HG02885 (cell line): ENCODE data around the gene ARHGAP26.

Source experiments
- ATAC-seq: cut with Tn5 transposase; IDR thresholded peaks from one replicate; pipeline ENCODE4 v1.9.1; 2021; ENCODE audit warnings: mild to moderate bottlenecking; ENCODE audit not compliant: unreplicated experiment, poor library complexity

Gene ARHGAP26

DNA sequence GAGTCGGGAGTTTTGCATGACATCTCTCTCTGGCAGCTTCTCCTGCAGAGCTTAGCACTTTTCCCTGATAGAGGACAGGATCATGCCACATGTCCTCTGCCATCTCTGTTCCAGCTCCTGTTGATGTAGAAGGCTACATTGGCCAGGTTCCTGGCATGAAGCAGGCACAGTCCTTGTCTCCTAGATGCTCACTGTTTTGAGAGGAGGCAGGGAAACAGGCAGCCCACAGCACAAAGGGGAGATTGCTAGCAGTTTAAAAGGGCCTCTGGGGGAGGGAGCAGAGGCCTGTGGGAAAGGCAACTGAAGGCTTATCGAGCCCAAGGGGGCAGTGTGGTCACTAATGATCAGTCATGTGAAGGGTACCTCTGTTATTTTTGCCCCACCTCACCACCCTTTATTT lies 10.7 kb downstream of the ARHGAP26 start:
- no peak for ATAC-seq

- ATAC-seq: no peak
These were observed 12.9 kb downstream of the ARHGAP26 start for GRCh38 chr5:142782976-142783530.

- ATAC-seq: peak; percentile 61
These were observed 13.6 kb downstream of the ARHGAP26 start for GRCh38 chr5:142783601-142784341.

DNA sequence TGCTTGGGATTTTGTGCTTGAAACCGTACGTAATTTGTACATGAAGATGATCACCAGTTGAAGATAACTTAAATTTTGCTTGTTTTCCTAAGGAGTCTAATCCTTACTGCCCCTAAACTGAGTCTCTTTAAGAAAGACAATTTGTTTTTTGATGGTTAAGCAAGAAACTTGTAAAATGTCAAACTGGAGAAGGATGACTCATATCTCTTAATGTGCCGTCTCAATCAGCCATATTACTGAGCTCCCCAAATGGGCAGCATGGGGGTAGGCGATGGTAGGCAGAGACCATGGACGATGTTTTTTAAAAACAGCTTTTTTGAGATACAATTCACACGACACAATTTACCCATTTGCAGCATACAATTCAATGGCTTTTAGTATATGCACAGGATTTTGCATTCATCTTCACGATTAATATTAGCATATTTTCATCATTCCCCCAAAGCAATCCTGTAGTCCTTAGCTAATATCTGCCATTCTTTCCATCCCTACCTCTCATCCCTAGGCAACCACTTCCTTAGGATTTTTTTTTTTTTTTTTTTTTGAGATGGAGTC lies 14.3 kb downstream of the ARHGAP26 start:
- ATAC-seq: no peak

GRCh38 chr5:142785206-142785605 lies 15.0 kb downstream of the ARHGAP26 start:
- no peak for ATAC-seq

DNA sequence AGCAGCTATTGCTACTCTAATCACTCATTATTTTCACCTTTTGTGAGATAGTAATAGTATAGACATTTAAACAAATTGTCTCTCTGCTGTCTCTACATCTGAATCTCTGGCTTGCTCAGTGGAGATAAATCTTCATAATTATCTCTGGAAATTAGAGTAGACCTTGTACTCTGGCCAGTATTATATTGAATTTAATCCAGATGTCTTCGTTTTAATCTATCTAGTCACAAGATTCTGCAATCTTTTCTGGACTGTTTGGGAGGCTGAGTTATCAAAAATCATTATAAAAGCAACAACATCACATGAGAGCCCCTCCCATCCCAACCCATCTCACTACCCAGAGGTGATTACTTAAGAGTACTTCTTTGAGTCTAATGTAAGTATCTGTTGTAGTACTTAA lies 19.0 kb downstream of the ARHGAP26 start:
- ATAC-seq: no peak

DNA sequence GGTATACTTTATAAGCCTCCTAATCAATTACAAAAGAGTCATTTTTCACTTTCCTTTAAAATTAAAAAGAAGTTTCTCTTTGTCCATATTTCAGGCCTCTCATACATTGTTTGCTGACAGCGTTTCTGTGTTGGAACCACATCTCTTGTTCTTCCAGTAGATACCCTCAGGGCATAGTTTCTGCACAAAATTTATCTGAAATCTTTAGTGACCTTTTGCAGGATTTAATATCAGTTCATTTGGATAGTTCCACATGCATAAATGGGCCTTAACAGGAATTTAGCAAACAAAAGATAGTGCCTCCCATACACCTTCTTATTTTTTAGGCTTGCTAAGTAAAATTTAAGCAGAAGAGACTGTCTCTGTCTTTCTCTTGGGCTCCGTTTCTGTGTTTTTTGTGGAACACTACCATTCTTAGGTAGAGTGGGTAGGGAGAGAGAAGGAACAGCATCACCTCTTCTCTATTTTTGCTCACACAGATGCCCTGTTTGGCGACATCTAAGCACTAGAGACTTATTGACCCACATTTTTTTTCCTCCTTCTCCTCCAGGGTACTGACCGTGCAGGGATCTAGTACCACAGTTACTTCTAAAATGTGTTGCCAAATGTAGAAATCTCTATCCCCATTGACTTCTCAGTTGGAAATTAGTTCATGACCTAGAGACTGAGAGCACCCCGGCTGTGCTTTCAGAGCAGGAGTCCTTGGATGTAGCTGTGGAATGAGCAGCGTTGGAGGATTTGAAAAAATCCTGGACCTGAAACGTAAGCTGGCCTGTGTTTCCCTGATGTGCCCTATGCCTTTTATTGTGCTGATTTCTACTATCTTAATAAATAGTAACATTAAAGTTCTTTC lies 22.1 kb downstream of the ARHGAP26 start:
- ATAC-seq: no peak

DNA sequence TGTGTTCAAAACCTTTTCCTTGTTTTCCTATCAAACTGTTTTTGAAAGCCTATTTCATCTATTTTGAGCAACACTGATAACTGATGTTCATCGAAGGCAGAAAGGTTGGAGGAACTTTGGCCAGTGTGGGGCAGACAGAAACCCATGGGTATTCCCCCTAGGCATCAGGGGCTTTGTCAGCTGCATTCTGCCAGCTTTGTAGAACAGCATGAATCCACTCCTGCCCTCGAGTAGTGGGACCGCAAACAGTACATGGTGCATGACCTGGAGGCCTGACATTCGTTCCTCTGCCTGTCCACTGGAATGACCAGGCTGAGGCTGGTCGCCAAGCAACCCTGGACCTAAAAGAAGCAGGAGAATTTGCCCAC lies 22.7 kb downstream of the ARHGAP26 start:
- no peak for ATAC-seq

DNA sequence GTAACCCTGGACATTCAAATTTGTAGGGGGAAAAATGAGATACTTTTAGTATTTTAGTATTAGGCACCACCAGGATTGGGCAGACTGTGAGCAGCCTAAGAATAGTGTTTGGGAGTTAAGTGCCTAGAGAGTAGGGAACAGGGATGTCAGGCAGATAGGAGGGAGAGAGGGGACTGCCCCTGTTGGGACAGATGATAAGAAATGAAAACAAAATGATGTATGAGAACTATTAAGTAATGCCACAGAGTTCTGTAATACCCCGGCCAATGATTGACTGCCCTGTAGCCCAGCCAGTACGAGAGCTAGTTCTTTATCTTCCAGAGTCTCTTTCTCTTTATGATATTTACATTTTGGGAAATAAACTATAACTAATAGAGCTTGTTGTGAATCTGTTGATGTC lies 24.4 kb downstream of the ARHGAP26 start:
- no peak for ATAC-seq

DNA sequence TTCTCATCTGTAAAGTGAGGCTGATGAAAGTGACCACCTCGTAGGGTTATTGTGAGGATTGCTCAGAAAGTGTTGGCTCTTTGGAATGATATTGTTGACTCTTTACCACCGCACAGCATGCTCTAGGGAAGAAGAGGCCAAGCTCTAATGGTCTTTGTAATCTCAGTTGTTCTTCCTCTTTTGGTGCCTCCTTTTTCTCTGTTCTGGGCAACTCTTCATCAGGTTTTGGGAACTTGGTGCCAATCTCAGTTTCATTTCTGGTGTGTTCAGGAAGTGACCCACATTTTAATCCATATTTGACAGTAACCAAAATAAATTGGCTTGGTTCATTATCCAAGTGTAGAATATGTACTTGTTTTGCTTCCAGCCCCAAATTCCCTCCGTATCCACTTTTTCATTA lies 25.1 kb downstream of the ARHGAP26 start:
- ATAC-seq: no peak

DNA sequence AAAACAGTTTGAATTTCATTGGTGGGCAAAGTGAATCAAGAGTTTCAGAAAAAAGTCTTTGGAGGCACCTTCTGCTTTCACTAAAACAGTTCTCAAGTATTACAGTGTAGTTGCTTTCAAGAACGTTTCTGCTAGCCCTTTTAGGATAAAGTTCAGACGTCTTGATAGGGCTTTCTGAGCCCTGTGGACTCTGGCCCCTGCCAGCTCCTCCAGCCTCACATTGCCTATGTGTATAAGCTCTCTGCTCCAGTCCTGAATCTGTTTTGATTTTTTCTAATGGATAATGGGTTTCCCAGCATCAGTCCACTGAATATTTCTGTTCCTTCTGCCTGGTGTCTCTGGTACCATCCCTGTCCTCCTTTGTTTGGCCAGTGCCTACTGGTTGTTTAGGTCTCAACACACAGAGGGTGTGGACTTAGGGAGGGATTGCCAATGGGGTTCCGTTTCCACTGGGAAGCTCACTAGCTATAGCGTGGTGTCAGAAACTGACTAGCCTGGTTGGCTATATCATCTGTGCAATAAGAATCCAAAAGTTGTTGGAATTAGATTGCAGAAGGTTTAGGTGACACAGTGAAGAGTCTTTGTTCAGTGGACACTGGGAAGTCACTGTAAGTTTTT lies 26.4 kb downstream of the ARHGAP26 start:
- no peak for ATAC-seq

- no peak for ATAC-seq
These were observed 27.2 kb downstream of the ARHGAP26 start for GRCh38 chr5:142797420-142797819.

- no peak for ATAC-seq
These were observed 28.1 kb downstream of the ARHGAP26 start for GRCh38 chr5:142798099-142798770.

DNA sequence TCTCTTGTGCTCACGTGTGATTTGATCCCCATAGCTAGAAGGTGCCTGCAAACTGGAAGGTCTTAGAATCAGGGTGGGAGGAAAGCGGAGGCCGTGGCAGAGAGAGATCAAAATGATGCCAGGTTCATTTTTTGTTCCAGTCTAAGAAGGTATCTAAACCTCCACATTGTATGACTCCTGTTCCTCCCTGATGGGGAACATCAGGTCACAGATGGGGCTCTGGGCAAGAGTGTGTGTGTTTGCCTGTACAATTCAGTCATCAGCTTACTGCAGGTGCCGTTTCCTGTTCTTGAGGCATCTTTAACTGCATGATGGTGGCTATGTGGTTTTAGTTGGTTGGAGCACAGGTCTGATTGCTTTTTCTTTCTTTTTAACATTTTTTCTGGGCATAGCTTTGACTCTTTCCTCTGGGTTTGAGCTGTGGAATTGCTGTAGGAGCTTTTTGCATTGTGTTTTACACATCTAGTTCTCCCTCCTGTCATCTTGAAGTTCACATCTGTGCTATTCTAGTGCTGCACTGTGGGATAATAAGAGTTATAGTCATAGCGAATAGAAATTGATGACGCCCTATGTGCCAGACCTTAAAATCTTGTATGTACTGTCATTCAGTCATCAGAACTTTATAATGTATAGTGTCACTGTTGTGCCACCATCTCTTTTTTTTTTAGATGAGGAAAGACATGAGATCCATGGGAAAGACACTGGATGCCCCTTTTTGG lies 30.8 kb downstream of the ARHGAP26 start:
- peak; percentile 81 for ATAC-seq

DNA sequence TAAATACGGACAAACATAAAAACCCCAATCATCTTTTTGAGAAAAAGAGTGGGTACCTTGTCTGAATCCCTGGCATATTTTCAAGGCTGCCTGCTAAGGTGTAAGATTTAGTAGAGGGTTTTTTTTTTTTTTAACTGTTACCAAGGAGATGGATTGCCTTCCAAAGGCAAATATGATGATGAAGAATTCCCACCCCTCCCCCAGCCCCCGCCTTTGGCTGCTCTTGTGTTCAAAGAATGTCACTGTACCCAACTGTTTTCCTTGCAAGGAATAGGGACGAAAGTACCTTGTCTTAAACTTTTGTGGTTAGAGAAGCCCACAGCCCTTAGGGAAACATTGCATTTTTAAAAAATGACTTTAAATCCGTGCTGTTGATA lies 31.3 kb downstream of the ARHGAP26 start:
- ATAC-seq: no peak

- no peak for ATAC-seq
These were observed 33.4 kb downstream of the ARHGAP26 start for GRCh38 chr5:142803428-142804125.

- ATAC-seq: no peak
These were observed 35.2 kb downstream of the ARHGAP26 start for GRCh38 chr5:142805339-142805738.

GRCh38 chr5:142806841-142807267 lies 36.7 kb downstream of the ARHGAP26 start:
- ATAC-seq: no peak

- peak; percentile 51 for ATAC-seq
These were observed 37.3 kb downstream of the ARHGAP26 start for GRCh38 chr5:142807372-142807911.
